ENCODE results near the gene CYP27B1.

CYP27B1 gene

GRCh38 chr12:57796996-57797395, 30.1 kb upstream of the CYP27B1 start:
- Histone ChIP-seq H3K36me3 (replicated peaks; ENCODE audit: insufficient read depth, low read length) (0 out of 2 replicates have a peak, but pooled peaks cover 14% of the 10 kb centered on the region), H3K27me3 (replicated peaks; ENCODE audit: insufficient read depth, low read length) (no peaks in the 10 kb centered on the region), H3F3A (ENCODE audit: insufficient read depth, low read length) (no peaks in the 10 kb centered on the region), H4K20me1 (ENCODE audit: insufficient read depth, low read length) (no peaks in the 10 kb centered on the region), H2AFZ (ENCODE audit: low read length) (no peak overlapping the region), H3K79me2 (ENCODE audit: low read length) (peaks cover 9% of the 10 kb centered on the region), H3K9me3 (replicated peaks; ENCODE audit: insufficient read depth, low read length) (no peaks in the 10 kb centered on the region), H3K4me2 (ENCODE audit: low read depth, low read length) (no peak overlapping the region), H3K9ac (ENCODE audit: low read length) (no peak overlapping the region), H3K4me3 (ENCODE audit: low read length) (no peak overlapping the region), H3K4me1 (ENCODE audit: low read length) (no peaks in the 10 kb centered on the region), H3K9me2 (replicated peaks; ENCODE audit: insufficient read depth, low read length) (no peaks in the 10 kb centered on the region), H3K27ac (ENCODE audit: low read length) (no peak overlapping the region)
- no peak for TF ChIP-seq EZH2phosphoT487 (IDR thresholded peaks at IDR 0.05; ENCODE audit: low read length)
- no peak for TF ChIP-seq CTCF (IDR thresholded peaks at IDR 0.05; ENCODE audit: low read length)
- TF ChIP-seq EZH2 (optimal IDR thresholded peaks at IDR 0.05; ENCODE audit: low read depth, low read length) = no peak
- DNase-seq = no peak

- TF ChIP-seq CTCF (IDR thresholded peaks at IDR 0.05; ENCODE audit: low read length) (no peak), EZH2 (optimal IDR thresholded peaks at IDR 0.05; ENCODE audit: low read depth, low read length) (no peak), EZH2phosphoT487 (IDR thresholded peaks at IDR 0.05; ENCODE audit: low read length) (no peak)
- Histone ChIP-seq H3F3A (ENCODE audit: insufficient read depth, low read length) (no peaks in the 10 kb centered on the region), H3K4me3 (ENCODE audit: low read length) (no peak overlapping the region), H3K9me2 (replicated peaks; ENCODE audit: insufficient read depth, low read length) (no peaks in the 10 kb centered on the region), H3K27me3 (replicated peaks; ENCODE audit: insufficient read depth, low read length) (no peaks in the 10 kb centered on the region), H3K4me1 (ENCODE audit: low read length) (no peaks in the 10 kb centered on the region), H3K9me3 (replicated peaks; ENCODE audit: insufficient read depth, low read length) (no peaks in the 10 kb centered on the region), H3K9ac (ENCODE audit: low read length) (no peak overlapping the region), H3K27ac (ENCODE audit: low read length) (no peak overlapping the region), H3K36me3 (replicated peaks; ENCODE audit: insufficient read depth, low read length) (0 out of 2 replicates have a peak, but pooled peaks cover 14% of the 10 kb centered on the region), H4K20me1 (ENCODE audit: insufficient read depth, low read length) (no peaks in the 10 kb centered on the region), H3K4me2 (ENCODE audit: low read depth, low read length) (no peak overlapping the region), H2AFZ (ENCODE audit: low read length) (no peak overlapping the region), H3K79me2 (ENCODE audit: low read length) (peaks cover 9% of the 10 kb centered on the region)
- no peak for DNase-seq
Measured at GRCh38 chr12:57795354-57795753, 28.5 kb upstream of the CYP27B1 start.

- H3K4me2 ChIP-seq (ENCODE audit: low read depth, low read length) = no peak overlapping the region
- H3K27ac ChIP-seq (ENCODE audit: low read length) = no peak overlapping the region
- H3K9ac ChIP-seq (ENCODE audit: low read length) = no peak overlapping the region
- 0 out of 2 replicates have a peak, but pooled peaks cover 11% of the 10 kb centered on the region for H3K36me3 ChIP-seq (replicated peaks; ENCODE audit: insufficient read depth, low read length)
- no peak overlapping the region for H2AFZ ChIP-seq (ENCODE audit: low read length)
- no peaks in the 10 kb centered on the region for H3K27me3 ChIP-seq (replicated peaks; ENCODE audit: insufficient read depth, low read length)
- no peak for TF ChIP-seq CTCF (IDR thresholded peaks at IDR 0.05; ENCODE audit: low read length)
- no peak for TF ChIP-seq EZH2phosphoT487 (IDR thresholded peaks at IDR 0.05; ENCODE audit: low read length)
- no peak for TF ChIP-seq EZH2 (optimal IDR thresholded peaks at IDR 0.05; ENCODE audit: low read depth, low read length)
- no peaks in the 10 kb centered on the region for H4K20me1 ChIP-seq (ENCODE audit: insufficient read depth, low read length)
- no peaks in the 10 kb centered on the region for H3K9me2 ChIP-seq (replicated peaks; ENCODE audit: insufficient read depth, low read length)
- DNase-seq = no peak
- no peaks in the 10 kb centered on the region for H3K9me3 ChIP-seq (replicated peaks; ENCODE audit: insufficient read depth, low read length)
- H3K79me2 ChIP-seq (ENCODE audit: low read length) = peaks cover 9% of the 10 kb centered on the region
- H3K4me3 ChIP-seq (ENCODE audit: low read length) = no peak overlapping the region
- H3K4me1 ChIP-seq (ENCODE audit: low read length) = no peaks in the 10 kb centered on the region
- no peaks in the 10 kb centered on the region for H3F3A ChIP-seq (ENCODE audit: insufficient read depth, low read length)
Measured at GRCh38 chr12:57793920-57794319, 27.0 kb upstream of the CYP27B1 start.
